Anterior cingulate cortex (tissue), 58 donors: ENCODE results near the gene COL23A1.

ENCODE experiments used
- DNase-seq, 58 donors: peaks; one replicate each; lab custom pipeline; 2025; lab: John Stamatoyannopoulos, UW

Gene COL23A1

DNA sequence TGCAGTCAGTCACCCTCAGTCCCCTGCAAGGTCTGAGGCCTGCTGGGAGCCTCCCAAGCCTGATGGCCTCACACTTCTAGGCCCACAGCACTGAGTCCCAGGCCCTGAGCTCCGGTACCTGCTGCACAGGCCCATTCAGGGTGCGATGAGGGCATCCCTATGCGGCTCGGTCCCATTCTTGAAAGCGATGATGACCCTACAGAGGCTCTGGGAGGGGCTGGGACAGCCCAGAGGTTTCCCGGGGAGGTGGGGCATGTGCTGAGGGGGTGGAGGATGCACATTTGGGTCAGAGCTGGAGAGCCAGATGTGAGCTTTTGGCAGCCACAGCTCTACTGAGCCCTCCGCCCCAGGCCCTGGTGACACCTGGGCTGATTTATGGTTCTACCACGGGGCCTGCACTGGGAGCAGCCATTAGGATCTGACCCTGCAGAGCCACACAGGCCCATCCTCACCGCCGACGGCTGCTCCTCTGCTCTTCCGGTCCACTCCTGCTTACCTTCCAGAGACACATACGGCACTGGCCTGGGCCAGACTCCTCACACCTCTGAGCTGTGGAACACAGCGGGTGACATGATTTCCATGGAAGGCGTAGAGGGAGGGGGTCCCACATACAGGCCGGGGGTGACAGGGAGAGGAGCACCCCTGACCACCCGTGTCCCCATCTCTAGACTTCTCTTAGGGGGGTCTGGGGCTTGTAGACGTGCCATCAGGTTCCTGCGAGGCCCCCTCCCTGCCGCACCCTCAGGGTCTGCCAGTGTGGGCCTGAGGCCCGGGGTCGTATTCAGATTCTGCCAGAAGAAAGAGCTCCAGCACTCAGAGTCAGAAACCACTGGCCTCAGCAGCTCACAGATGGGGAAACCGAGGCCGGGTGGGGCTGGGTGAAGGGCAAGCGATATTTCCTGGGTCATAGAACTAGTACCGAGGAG is 53.4 kb downstream of the COL23A1 start:
- no peak for DNase-seq

DNA sequence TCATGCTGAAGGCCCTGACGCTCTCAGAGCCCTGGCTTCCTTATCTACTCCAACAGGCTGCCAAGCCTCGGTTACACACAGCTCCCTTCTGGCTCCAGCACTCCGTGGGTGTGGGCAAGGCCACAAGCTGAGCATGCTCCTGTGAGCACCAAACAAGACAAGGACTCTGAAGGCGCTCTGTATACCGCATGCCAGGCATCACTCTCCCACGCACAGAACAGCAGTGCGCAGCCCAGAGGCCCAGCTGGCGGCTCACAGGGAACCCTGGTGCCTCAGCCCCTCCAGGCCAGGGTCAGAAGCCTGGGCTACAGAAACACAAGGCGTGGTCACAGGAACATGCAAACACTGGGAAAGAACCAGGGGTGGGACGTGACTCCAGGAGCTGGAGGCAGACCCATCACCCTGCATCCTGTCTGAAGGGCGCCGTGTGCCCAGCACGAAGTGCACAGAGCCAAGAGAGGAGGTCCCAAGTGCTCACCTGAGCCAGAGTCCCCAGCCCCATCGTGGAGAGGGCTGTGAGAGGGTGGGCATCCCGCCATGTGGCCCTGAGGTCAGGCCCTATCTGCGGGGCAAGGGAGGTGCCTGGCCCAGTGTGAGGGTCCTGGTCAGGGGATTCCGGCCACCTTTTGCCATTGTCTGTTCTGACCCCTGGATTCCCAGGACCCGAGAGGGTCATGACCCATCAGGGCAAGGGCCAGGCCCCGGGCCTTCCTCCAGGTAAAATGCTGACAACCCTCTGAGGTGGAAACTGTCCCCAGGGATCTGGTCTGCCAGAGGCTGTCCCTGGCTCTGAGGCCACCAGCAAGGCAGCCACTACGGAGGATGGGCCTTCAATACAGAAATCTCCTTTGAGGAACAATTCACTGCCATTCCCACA is 54.7 kb downstream of the COL23A1 start:
- DNase-seq, result peak in 29 of 58 donors; percentile 10 to 77 (median 43)

DNA sequence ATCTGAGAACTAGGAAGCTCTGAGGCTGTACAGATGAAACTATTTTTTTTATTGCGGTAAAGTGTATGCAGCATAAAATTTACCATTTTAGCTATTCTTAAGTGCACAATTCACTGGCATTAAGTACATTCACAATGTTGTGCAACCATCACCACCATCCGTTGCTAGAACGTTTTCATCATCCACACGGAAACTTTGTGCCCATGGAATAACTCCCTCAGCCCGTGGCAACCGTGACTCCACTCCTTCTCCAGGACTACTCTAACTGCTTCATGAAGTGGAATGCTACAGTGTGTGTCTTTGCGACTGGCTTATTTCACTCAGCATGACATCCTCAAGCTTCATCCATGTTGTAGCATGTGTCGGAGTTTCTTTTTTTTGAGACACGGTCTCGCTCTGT is 57.1 kb downstream of the COL23A1 start:
- no peak for DNase-seq

DNA sequence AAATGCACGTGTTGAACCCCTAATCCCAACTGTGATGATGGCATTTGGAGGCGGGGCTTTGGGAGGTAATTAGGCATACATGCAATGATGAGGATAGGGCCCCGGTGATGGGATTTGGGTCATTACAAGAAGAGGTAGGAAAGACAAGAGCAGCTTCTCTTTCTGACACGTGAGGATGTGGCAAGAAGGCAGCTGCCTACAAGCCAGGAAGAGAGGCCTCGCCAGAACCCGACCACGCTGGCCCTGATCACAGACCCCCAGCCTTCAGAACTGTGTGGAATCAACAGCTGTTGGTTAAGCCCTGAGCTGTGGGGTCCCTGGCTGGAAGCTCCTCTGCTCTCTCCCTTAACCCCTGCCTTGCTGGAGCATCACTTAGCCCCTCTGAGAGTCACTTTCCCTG is 57.5 kb downstream of the COL23A1 start:
- no peak for DNase-seq

DNA sequence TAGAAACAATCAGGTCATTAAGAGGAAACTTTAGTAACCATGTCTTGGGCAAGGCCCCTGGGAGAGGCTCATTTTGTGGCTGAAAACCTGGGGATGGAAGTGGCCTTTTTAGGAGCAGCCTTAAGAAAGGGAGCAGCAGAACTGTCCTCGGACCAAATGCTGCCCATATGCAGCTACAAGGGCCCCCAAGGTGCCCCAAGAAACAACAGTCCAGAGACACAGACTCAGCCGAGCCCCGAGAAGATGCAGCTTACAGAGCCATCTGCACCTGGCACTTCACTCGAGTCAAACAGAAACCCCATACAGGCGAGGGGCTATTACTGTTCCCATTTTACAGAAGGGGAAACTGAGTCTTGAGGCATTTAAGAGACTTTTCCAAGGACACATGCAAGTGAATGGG is 58.0 kb downstream of the COL23A1 start:
- DNase-seq, result no peak

DNA sequence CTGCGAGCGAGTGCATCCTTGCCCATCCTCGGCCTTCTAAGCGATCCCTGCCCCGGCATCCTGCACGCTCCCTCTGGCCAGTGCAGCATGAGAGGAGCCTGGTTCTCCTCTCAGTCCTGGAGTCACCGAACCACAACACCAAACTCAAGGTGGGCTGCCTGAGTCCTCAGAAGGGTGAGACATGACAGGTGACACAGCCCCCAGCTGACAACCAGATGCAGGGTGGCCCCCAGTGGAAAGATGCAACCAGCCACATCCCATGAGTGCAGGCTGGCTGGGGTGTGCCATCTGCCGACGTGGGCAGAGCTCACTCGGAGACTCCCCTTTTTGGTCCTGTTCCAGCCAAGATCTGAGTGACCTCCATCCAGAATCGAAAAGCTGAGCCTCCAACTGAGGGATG is 58.4 kb downstream of the COL23A1 start:
- DNase-seq, result no peak

DNA sequence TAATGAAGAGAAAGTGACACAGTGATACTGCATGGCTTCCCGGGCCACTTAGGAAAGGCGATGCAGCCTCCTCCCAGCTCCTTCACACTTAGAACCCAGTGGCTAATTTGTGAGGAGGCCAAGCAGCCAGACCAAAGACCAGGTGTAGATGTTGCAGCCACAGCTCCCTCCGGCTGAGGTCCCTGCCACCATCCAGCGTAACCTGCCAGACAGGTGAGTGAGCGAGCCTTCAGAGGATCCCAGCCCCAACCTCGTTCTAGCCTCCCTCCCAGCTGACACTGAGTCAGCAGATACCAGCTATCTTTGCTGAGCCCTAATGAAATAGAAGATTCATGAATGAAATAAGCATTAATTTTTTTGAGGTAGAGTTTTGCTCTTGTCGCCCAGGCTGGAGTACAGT is 59.7 kb downstream of the COL23A1 start:
- DNase-seq, result no peak

DNA sequence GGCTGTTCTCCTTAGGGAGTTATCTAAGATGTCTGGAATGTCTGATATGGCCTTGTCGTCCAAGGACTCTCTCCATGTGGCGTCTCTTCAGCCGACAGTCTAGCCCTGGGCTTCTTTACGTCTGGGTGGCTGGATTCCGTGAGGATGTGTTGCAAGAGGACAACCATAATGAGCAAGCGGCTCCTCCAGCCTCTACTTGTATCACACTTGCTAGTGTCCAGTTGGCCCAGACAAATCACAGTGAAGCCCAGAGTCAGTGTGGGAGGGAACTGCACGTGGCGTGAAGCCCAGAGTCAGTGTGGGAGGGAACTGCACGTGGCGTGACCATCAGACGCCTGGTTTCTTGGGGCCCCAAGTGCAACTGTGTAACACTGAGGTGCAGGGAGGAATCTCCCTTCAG is 61.1 kb downstream of the COL23A1 start:
- no peak for DNase-seq

DNA sequence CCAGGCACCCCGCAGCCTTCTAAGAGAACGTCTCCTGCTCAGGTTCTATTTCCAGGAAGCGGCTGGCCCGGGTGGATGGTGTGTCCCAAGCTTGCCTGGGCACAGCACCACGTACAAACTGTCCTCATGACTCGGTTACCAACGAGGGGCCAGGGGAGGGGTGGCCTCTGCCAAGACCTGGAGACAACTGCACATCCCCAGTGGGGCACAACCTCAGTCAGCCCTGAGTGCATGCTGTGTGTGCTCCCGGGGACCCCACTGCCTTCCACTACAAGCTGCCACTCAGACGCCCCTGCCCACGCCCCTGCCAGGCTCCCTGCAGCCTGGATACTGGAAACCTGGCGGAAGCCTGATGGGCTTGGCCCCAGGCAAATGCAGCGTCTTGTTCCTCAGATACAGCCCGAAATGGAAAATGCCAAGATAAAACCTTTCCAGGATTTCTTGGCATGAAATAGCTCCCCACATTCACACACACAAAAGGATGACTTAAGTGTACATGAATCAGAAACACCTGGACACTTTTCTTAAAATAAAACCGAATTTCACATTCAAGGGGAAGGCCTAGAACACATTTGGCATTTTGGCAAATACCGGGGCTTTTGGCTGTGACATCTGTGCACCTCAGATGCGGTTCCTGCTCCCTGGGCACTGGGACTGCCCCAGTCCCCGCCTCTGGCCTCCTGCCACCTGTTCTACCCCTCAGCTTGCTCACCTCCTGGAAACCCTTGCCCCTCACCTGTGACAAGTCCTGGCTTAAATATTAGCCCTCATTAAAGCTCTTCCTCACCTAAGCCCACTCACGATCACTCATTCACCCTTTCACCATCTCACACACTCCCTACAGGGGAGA is 62.5 kb downstream of the COL23A1 start:
- peak in 7 of 58 donors; percentile 12 to 70 (median 20) for DNase-seq

DNA sequence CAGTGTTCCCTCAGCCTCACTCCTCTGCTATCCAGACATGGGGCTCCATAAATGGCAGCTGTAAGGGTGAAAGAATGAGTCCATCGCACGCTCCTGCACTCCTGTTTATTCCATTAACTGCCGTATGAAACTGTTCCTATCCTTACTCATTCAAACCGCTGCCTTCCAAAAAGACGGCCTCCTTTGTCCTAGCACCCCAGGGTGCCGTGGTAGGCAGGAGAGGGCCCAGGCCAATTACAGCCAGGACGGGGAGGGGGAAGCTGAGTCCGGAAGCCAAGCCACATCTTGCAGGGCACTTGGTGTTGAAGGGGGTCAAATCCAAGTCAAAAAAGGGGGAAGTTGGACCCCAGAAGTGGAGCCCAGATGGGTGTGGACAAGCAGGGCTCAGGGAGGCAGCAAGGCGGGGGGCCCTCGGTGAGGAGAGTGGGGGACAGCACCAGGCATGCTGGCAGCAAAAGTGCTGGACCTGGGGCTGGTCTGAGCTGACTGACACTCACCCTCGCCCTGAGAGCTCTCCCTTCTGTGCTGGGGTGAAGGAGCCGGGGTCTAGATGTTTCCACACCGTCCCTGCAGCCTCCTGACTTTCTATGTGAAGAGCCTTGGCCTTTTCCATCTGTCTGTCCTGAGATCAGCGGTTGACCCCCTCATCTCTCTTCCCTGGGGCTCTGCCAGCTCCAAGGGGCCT is 63.3 kb downstream of the COL23A1 start:
- no peak for DNase-seq

DNA sequence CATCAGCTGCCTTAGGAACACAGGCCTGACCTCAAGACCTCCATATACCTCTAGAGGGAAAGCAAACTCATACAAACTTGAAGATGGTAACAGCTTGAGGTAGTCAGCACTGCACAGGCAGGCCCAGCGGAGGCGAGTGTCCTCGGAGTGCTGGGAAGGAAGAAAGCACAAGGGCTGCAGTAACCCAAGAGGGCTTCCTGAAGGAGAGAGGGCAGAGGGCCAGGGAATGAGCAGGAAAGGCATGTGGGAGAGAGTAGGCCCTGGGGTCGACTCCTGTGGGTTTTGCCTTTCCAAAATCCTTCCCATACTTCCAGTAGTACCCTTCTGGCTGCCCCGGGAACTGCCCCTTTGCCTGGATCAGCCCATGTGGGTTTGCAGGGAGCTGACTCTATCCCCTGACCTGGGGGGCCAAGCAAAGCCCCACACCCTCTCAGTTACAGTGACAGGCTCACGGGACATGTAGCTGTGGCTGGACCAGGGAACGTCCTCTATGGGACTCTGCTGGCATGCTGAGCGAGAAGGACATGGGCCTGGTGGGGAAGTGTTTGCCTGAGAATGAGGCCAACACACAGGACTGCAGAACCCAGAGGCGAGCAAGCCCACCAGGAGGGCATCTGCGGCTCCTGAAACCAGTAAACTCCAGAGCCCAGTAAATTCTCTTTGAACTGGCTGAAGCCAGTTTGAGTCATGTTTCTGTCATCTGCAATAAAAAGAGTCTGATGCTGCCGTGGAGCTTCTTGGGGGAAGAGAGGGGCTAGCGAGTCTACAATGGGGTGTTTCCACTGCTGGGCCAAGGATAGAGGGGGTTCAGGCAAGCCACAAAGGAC is 64.1 kb downstream of the COL23A1 start:
- no peak for DNase-seq

DNA sequence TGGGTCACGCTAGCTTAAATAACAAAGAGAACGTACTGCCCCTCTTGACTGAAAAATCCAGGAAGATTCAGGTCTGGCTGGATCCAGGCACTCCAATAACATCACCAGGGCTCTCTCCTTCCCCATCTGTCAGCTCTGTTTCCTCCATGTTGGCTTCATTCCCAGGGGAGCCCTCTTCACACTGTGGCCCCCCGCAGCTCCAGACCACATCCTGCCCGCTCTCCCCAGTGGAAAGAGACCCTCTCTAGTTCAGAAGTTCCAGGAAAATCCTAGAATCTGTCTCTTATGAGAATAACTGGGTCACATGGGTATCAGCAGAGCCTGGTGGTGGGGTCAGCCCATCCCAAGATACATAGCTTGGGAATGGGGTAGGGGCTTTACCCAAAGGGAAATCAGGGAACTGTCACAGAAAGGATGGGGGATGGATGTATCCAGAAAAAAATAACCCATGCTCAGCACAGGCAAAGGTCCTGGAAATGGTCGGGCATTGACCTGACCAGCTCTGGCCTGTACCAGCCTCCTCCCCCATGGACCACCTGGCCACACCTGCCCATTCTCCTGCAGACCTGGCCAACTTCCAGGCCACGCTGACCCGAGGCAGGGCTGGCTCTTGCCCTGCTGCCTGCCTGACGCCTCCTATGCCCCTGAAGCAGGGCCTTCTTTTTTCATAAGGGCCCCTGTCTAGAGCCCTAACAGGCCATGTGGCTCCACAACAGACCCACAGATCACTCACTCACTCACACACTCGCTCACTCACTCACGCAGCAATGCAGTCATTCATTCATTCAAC is 65.9 kb downstream of the COL23A1 start:
- no peak for DNase-seq

DNA sequence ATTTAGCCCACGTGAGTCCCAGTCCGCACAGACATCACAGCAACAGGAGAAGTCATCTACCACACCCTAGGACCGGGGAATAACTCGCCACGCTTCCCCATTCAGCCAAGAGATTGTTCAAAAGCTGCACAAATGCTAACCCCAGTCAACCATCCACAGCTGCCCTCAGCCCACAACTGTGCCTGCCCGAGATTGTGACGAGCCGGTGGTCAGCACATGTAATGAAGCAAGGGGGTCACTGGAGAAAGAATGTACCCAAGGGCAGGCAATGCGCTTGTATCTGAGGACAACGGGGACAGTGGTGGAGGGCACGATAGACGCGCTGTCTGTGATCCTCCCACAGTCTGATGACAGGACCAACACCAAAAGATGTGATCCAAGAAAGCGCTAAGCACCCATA is 67.8 kb downstream of the COL23A1 start:
- no peak for DNase-seq

DNA sequence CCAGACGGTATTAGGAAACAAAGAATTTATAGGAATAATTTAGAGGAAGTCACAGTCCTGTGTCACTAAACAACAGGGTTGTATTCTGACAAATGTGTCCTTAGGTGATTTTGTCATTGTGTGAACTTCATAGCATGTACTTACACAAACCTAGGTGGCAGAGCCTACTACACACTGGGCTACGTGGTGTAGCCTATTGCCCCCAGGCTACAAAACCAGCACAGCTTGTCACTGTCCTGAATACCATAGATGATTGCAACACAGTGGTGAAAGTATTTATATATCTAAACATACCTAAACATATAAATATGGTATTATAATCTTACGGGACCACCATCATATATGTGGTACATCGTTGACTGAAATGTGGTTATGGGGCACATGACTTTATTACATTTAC is 69.3 kb downstream of the COL23A1 start:
- DNase-seq, result no peak

DNA sequence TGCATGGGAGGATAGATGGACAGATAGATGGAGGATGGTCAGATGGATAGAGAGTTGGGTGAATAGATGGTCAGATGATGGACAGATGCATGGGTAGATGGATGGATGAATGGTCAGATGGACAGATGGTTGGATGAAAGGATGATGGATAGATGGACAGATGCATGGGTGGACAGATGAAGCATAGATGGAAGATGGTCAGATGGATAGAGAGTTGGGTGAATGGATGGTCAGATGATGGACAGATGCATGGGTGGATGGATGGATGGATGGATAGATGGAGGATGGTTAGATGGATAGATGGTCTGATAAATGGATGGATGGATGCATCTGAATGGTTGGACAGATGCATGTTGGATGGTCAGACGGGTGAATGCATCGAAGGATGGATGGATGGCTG is 70.4 kb downstream of the COL23A1 start:
- no peak for DNase-seq

DNA sequence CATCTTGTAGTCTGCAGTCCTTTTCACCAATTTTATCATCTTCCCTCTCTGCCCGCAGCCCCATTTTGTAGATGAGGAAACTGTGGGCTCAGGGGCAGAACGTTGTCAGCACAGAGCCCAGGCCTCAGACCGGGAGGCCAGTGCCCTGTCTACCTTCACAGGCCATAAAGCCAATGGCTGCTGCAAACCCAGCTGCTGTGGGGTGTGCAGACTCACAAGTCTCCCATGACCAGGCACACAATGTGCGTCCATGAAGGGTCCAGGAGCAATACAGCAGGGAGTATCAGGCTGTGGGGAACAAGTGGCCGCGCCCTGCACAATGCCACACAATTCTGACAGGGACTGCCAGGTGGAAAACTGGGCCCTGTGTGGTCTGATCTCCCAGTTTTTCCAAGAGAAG is 71.0 kb downstream of the COL23A1 start:
- DNase-seq, result no peak

DNA sequence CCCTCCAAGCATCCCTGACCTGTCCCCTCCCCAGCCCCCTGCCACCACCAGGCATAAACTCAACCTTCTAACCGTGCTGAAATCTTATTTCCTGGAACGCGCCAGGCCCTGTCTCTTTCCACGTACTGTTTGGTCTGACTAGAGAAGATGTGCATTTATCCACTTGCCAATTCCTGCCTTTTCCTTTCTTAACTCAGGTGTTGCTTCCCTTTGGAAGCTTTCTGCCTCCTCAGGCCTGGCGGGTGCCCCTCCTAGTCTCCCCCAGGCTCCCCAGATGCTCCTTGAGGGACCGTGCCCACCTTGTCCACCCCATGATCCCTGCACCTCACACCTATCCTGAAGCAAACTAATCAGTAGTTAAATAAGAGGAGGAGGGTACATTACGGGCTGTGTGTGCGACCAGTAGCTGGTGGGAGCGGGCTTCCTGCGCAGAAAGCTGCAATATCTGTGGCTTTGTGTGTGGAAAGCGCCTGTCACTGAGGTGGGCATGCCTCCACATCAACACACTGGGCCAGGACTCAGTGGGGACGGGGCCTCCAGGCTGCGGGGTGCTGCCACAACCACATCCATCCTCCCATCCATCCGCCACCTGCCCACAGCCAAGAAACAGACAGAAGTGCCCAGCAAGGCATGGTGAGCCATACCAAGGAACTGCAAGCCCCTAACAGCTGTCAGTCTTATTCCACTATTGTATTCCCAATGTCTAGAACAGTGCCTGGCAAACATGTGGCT is 73.5 kb downstream of the COL23A1 start:
- no peak for DNase-seq
